Uterus (tissue), 4 donors: ENCODE results near the gene ITIH5. TPM values are rescaled to one million over a fixed set of nuclear protein-coding genes. Genes with fewer than 3 reads are reported as not detected.

ENCODE experiments used
- DNase-seq, 2 donors: peaks; one replicate each; pipeline ENCODE4 v3.0.0-alpha.2; 2019 to 2020
- H3K27ac ChIP-seq, 2 donors: fragments of 200-600 bp; sonication (generic); 1 replicate in 1 of 2; 2 replicates in 1 of 2; pipeline ENCODE4 v1.5.1; 2016 to 2018
- H3K27me3 ChIP-seq, 2 donors: fragments of 200-600 bp; sonication (generic); one replicate each; pipeline ENCODE4 v1.5.1; 2018 to 2019; ENCODE audit warnings: control low read depth in 1 of 2
- H3K36me3 ChIP-seq, 2 donors: fragments of 200-600 bp; sonication (generic); one replicate each; pipeline ENCODE4 v1.5.1; 2019; ENCODE audit warnings: control low read depth in 1 of 2
- H3K4me1 ChIP-seq, 2 donors: fragments of 200-600 bp; sonication (generic); one replicate each; pipeline ENCODE4 v1.5.1; 2018 to 2019; ENCODE audit warnings: control low read depth in 1 of 2
- H3K4me3 ChIP-seq, 2 donors: fragments of 200-600 bp; sonication (generic); 1 replicate in 1 of 2; 2 replicates in 1 of 2; pipeline ENCODE4 v1.5.1; 2018 to 2019; ENCODE audit warnings: mild to moderate bottlenecking in 1 of 2
- H3K9me3 ChIP-seq, 2 donors: fragments of 200-600 bp; sonication (generic); one replicate each; pipeline ENCODE4 v1.5.1; 2019; ENCODE audit warnings: control low read depth in 1 of 2
- POLR2A ChIP-seq, 2 donors: fragments of 450-650 bp; IDR thresholded peaks; one replicate each; pipeline ENCODE4 v1.6.1; 2016; ENCODE audit warnings: antibody characterized with exemption in 2 of 2, mild to moderate bottlenecking in 1 of 2, moderate library complexity in 1 of 2
- intact Hi-C: fragments of 100-400 bp; cut with DNase I; formaldehyde crosslinking; loops from one replicate; pipeline ENCODE4 v1.15.1; 2023; ENCODE audit warnings: low total_unique reads
- total RNA-seq, 4 donors: library from RNA; depleted of rRNA in 3 of 4; stranded (reverse); fragments of >200 nt in 3 of 4; gene quantifications; one replicate each; pipeline versions ENCODE4 v1.1.0 to v1.2.4, GENCODE V29; 2014 to 2023
- TF ChIP-seq, protein P1 (sequence below), 4 experiments: fragments of 200-600 bp in 2 of 4; fragments of 450-650 bp in 2 of 4; sonication (generic) in 2 of 4; IDR thresholded peaks; one replicate each; pipeline ENCODE4 v1.5.1; 2016 to 2019; ENCODE audit warnings: antibody characterized with exemption in 4 of 4, mild to moderate bottlenecking in 2 of 4, moderate library complexity in 1 of 4
- donor health status: DM: yes; HTN: yes; CAD: no.

The ITIH5 gene
- total RNA-seq, 4 donors from 2014 or later, result 8.4 to 32.9 (median 16.9) TPM

DNA sequence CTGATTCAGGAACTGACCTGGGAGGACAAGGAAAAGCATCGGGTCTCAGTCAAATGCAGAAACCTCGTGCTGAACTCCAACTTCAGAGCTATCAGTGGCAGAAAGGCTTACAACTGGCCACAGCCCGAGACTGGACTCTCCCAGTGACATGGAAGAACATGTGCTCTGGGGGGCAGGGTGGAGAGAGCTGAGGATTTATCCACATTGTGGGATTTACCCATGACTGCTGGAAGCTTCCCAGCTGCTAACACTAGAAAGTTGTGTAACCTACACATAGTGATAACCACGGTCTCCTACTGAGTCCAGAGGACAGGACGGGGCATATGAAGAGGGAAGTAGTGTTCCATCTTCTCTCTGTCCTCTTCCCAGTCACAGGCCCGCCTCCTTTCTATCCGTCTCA lies 103.4 kb downstream of the ITIH5 start:
- peak; percentile 55 to 70 for DNase-seq
- H3K27ac ChIP-seq, result peak overlapping the region; percentile 28 to 54
- TF ChIP-seq POLR2A (IDR thresholded peaks at IDR 0.05), result no peak
- TF ChIP-seq, protein P1, sequence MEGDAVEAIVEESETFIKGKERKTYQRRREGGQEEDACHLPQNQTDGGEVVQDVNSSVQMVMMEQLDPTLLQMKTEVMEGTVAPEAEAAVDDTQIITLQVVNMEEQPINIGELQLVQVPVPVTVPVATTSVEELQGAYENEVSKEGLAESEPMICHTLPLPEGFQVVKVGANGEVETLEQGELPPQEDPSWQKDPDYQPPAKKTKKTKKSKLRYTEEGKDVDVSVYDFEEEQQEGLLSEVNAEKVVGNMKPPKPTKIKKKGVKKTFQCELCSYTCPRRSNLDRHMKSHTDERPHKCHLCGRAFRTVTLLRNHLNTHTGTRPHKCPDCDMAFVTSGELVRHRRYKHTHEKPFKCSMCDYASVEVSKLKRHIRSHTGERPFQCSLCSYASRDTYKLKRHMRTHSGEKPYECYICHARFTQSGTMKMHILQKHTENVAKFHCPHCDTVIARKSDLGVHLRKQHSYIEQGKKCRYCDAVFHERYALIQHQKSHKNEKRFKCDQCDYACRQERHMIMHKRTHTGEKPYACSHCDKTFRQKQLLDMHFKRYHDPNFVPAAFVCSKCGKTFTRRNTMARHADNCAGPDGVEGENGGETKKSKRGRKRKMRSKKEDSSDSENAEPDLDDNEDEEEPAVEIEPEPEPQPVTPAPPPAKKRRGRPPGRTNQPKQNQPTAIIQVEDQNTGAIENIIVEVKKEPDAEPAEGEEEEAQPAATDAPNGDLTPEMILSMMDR (IDR thresholded peaks at IDR 0.05), result no peak
- no peaks in the 10 kb centered on the region for H3K9me3 ChIP-seq
- intact Hi-C loops, result no loop called here
- H3K4me1 ChIP-seq, result peaks cover 0 to 8% of the 10 kb centered on the region in 2 donors
- no peak overlapping the region for H3K4me3 ChIP-seq
- no peaks in the 10 kb centered on the region for H3K36me3 ChIP-seq
- H3K27me3 ChIP-seq, result no peaks in the 10 kb centered on the region

DNA sequence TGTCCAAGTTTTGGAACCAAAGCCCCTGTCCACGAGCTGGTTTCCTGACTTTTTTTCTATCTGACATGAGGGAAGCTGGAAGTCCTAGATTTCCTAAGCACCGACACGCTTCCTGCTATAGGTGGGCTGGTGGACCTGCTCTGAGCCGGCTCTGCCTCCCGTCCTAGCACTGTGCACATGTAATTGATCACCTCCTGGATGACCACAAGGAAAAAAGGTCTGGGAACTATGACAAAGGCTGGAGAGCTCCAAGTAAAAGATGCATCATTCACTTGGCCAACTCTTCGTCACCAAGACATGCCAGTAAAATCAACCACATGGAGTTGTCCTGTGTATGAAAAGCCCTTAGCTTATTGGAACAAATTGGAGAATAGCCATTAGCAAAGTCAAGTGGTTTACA lies 104.8 kb downstream of the ITIH5 start:
- TF ChIP-seq, protein P1 (IDR thresholded peaks at IDR 0.05), result no peak
- no peak for TF ChIP-seq POLR2A (IDR thresholded peaks at IDR 0.05)
- H3K9me3 ChIP-seq, result no peaks in the 10 kb centered on the region
- H3K27me3 ChIP-seq, result no peaks in the 10 kb centered on the region
- intact Hi-C loops, result no loop called here
- no peaks in the 10 kb centered on the region for H3K36me3 ChIP-seq
- DNase-seq, result no peak
- peaks cover 0 to 8% of the 10 kb centered on the region in 2 donors for H3K4me1 ChIP-seq
- no peak overlapping the region for H3K4me3 ChIP-seq
- peak overlapping the region; percentile 68 to 72 for H3K27ac ChIP-seq

DNA sequence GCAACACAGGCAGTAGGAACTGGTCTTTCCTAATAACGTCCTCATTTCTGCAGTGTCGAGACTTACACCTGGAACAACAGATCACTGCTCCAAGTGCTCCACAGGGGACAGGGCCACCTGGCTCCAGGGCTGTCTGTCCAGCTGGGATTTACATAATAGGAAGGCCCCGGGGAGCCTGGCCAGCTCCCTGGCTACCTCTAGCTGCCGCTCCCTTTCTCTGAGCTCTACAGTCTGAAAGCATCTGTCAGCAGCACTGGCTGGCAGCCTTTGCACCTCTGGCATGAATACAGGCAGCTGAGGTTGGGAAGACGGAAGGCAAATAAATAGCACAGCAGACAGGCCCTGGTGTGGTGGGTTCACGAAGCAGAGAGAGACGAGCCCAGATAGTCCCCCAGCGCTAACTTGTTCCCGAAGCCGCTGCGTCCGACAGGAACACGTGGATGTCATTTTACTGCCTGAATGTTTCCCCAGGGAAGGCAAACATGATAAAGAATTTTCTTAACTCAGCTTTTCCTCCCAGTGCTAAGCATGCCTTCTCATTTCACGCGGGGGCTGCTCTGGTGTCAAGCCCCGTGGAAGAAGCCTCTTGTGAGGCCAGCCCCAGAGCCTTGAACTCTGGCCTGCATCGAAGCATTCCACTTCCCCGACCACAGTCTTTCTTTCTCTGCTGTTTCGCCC lies 105.4 kb downstream of the ITIH5 start:
- H3K36me3 ChIP-seq, result no peaks in the 10 kb centered on the region
- TF ChIP-seq, protein P1 (IDR thresholded peaks at IDR 0.05), result no peak
- no peak for TF ChIP-seq POLR2A (IDR thresholded peaks at IDR 0.05)
- no peaks in the 10 kb centered on the region for H3K27me3 ChIP-seq
- peaks cover 0 to 8% of the 10 kb centered on the region in 2 donors for H3K4me1 ChIP-seq
- peak overlapping the region; percentile 68 to 72 for H3K27ac ChIP-seq
- H3K4me3 ChIP-seq, result no peak overlapping the region
- peak; percentile 68 to 81 for DNase-seq
- intact Hi-C loops, result no loop called here
- no peaks in the 10 kb centered on the region for H3K9me3 ChIP-seq

DNA sequence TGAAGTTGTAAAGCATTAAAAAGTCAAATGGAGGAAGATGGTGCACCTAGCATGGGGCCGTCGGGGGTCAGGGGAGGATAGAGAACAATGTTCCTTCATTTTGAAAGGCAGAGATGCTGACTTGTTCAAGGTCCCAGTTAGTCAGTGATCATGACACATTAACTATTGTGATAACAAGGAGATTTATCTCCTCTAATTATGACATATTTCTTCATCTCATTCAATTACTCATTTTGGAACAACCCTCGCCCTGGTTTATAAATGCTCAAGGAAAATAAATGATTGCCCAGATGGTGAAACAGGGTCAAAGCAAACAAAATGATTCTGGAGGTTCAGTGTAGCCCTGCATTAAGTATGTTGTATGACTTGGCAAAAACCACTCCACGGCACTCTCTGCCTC lies 106.2 kb downstream of the ITIH5 start:
- H3K4me1 ChIP-seq, result peaks cover 0 to 8% of the 10 kb centered on the region in 2 donors

DNA sequence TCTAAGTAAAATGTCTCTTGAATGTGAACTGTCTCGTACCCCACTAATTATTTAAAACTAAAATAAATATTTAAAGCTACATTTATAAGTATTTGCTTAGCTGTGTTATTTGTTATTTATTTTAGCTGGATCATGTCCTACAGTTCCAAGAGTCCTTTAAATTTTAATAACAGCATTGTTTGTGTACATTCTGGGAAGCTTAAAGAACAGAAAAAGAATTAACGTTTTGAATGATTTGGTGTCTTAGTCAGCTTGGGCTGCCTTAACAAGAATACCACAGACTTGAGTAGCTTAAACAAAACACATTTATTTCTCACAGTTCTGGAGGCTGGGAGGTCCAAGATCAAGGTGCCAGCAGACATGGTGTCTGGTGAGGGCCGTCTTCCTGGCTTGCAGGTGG lies 107.4 kb downstream of the ITIH5 start:
- Histone ChIP-seq H3K9me3 (no peaks in the 10 kb centered on the region), H3K36me3 (no peaks in the 10 kb centered on the region), H3K27ac (no peak overlapping the region), H3K4me3 (no peak overlapping the region), H3K27me3 (no peaks in the 10 kb centered on the region), H3K4me1 (peaks cover 0 to 8% of the 10 kb centered on the region in 2 donors)
- no peak for DNase-seq
- intact Hi-C loops, result no loop called here
- TF ChIP-seq POLR2A (IDR thresholded peaks at IDR 0.05), result no peak
- TF ChIP-seq, protein P1 (IDR thresholded peaks at IDR 0.05), result no peak

More for the DNA sequence above, 106.2 kb downstream of the ITIH5 start:
- H3K4me3 ChIP-seq, result no peak overlapping the region
- DNase-seq, result no peak
- intact Hi-C loops, result no loop called here
- H3K27me3 ChIP-seq, result no peaks in the 10 kb centered on the region
- peak overlapping the region; percentile 68 to 72 for H3K27ac ChIP-seq
- no peak for TF ChIP-seq POLR2A (IDR thresholded peaks at IDR 0.05)
- TF ChIP-seq, protein P1 (IDR thresholded peaks at IDR 0.05), result no peak
- H3K9me3 ChIP-seq, result no peaks in the 10 kb centered on the region
- H3K36me3 ChIP-seq, result no peaks in the 10 kb centered on the region
